Measurements from ENCODE around the gene TNFRSF14. TPM values are rescaled to one million over a fixed set of nuclear protein-coding genes. Genes with fewer than 3 reads are reported as not detected.
"Not testable (repeated sequence)": the region's sequence is repeated elsewhere in the genome, so short reads cannot be mapped to it uniquely, and the experiment has no call there.

The TNFRSF14 gene
- total RNA-seq, 1 experiment from 2014 or later: 1.5 TPM

DNA sequence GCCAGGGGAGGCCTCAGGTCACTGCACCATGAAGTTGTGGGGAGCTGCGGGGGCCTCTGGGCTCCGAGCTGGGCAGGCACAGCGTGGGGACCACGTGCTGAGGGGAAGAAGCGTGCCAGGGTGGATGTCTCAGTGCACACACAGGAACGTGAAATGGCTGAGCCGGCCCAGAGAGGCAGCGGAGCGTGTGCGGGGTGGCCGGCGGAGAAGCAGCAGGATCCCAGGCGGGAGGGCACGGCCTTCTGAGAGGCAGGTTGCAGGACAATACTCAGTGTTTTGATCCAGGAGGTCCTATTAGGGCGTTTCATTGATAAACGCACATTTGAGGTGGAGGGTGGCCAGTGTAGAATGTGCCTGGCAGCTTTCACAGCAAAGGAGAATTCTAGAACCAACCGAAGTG, 12.9 kb downstream of the TNFRSF14 start:
- no peaks in the 10 kb centered on the region for H3K27me3 ChIP-seq (replicated peaks; ENCODE audit: control insufficient read depth, insufficient read depth, low read length)
- no peak overlapping the region for H3K27ac Mint-ChIP-seq (ENCODE audit: unreplicated experiment)
- no peak overlapping the region for H3K4me3 Mint-ChIP-seq (ENCODE audit: unreplicated experiment)
- POLR2A ChIA-PET: no interaction called here
- H3K9me3 ChIP-seq: no peaks in the 10 kb centered on the region
- CTCF ChIA-PET: no interaction called here
- no peak for DNase-seq
- peaks cover 16% of the 10 kb centered on the region for H3K9me3 Mint-ChIP-seq (ENCODE audit: unreplicated experiment)
- H3K4me3 ChIP-seq (ENCODE audit: low read depth, low read length): no peak overlapping the region
- peaks cover 6% of the 10 kb centered on the region for H3K36me3 Mint-ChIP-seq (ENCODE audit: insufficient read depth, unreplicated experiment)
- no peaks in the 10 kb centered on the region for H3K4me1 Mint-ChIP-seq (ENCODE audit: low read depth, unreplicated experiment)
- intact Hi-C loops (cut with micrococcal nuclease; ENCODE audit: unreplicated experiment): no loop called here
- H3K36me3 ChIP-seq (ENCODE audit: control insufficient read depth, insufficient read depth, low read length): no peaks in the 10 kb centered on the region
- no peaks in the 10 kb centered on the region for H3K4me1 ChIP-seq
- TF ChIP-seq, protein P1, sequence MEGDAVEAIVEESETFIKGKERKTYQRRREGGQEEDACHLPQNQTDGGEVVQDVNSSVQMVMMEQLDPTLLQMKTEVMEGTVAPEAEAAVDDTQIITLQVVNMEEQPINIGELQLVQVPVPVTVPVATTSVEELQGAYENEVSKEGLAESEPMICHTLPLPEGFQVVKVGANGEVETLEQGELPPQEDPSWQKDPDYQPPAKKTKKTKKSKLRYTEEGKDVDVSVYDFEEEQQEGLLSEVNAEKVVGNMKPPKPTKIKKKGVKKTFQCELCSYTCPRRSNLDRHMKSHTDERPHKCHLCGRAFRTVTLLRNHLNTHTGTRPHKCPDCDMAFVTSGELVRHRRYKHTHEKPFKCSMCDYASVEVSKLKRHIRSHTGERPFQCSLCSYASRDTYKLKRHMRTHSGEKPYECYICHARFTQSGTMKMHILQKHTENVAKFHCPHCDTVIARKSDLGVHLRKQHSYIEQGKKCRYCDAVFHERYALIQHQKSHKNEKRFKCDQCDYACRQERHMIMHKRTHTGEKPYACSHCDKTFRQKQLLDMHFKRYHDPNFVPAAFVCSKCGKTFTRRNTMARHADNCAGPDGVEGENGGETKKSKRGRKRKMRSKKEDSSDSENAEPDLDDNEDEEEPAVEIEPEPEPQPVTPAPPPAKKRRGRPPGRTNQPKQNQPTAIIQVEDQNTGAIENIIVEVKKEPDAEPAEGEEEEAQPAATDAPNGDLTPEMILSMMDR (IDR thresholded peaks at IDR 0.05; ENCODE audit: insufficient read depth in 1 of 2, low read depth in 1 of 2, low read length in 1 of 2, severe bottlenecking in 1 of 2, unreplicated experiment in 1 of 2): no peak
- no TSS peak for BruUV-seq (replicated peaks)
- no peaks in the 10 kb centered on the region for H3K27me3 Mint-ChIP-seq (ENCODE audit: insufficient read depth, unreplicated experiment)

DNA sequence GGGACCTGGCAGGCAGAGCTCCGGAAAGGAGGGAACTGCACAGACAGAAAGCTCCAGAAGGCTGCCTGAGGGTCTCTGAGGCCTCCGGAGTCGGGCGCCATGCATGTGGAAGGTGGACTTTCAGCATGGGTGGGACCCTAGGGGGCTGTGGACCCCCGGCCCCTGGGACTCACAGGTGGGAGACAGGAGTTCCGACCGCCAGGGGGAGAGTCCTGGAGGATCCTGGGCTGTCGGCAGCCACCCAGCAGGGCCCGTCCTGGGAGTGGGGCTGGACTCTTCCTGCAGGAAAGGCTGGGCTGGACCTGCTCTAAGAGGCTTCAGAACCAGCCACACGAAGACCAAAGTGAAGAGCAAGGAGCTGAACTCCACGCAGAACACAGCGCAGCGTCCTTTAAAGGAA, 13.5 kb downstream of the TNFRSF14 start:
- H3K36me3 Mint-ChIP-seq (ENCODE audit: insufficient read depth, unreplicated experiment); H3K27me3 Mint-ChIP-seq (ENCODE audit: insufficient read depth, unreplicated experiment); intact Hi-C loops (cut with micrococcal nuclease; ENCODE audit: unreplicated experiment); POLR2A ChIA-PET; H3K9me3 ChIP-seq; H3K4me1 Mint-ChIP-seq (ENCODE audit: low read depth, unreplicated experiment); H3K27ac Mint-ChIP-seq (ENCODE audit: unreplicated experiment); H3K4me1 ChIP-seq; DNase-seq; BruUV-seq (replicated peaks); H3K4me3 Mint-ChIP-seq (ENCODE audit: unreplicated experiment); H3K27me3 ChIP-seq (replicated peaks; ENCODE audit: control insufficient read depth, insufficient read depth, low read length); CTCF ChIA-PET; H3K36me3 ChIP-seq (ENCODE audit: control insufficient read depth, insufficient read depth, low read length); H3K4me3 ChIP-seq (ENCODE audit: low read depth, low read length): not testable (repeated sequence)
- peaks cover 16% of the 10 kb centered on the region for H3K9me3 Mint-ChIP-seq (ENCODE audit: unreplicated experiment)

GRCh38 chr1:2570332-2570731, 14.2 kb downstream of the TNFRSF14 start:
- H3K27me3 ChIP-seq (replicated peaks; ENCODE audit: control insufficient read depth, insufficient read depth, low read length): no peaks in the 10 kb centered on the region
- H3K4me3 ChIP-seq (ENCODE audit: low read depth, low read length): no peak overlapping the region
- Mint-ChIP-seq H3K27ac (ENCODE audit: unreplicated experiment) (no peak overlapping the region), H3K36me3 (ENCODE audit: insufficient read depth, unreplicated experiment) (peaks cover 6% of the 10 kb centered on the region), H3K9me3 (ENCODE audit: unreplicated experiment) (peaks cover 16% of the 10 kb centered on the region), H3K27me3 (ENCODE audit: insufficient read depth, unreplicated experiment) (no peaks in the 10 kb centered on the region), H3K4me3 (ENCODE audit: unreplicated experiment) (no peak overlapping the region), H3K4me1 (ENCODE audit: low read depth, unreplicated experiment) (no peaks in the 10 kb centered on the region)
- ChIA-PET CTCF (no interaction called here), POLR2A (no interaction called here)
- TF ChIP-seq, protein P1 (IDR thresholded peaks at IDR 0.05; ENCODE audit: insufficient read depth in 1 of 2, low read depth in 1 of 2, low read length in 1 of 2, severe bottlenecking in 1 of 2, unreplicated experiment in 1 of 2): no peak
- H3K4me1 ChIP-seq: peaks cover 1% of the 10 kb centered on the region; the same call in 1 of the 2 replicates
- BruUV-seq (replicated peaks): no TSS peak
- H3K36me3 ChIP-seq (ENCODE audit: control insufficient read depth, insufficient read depth, low read length): no peaks in the 10 kb centered on the region
- no peaks in the 10 kb centered on the region for H3K9me3 ChIP-seq
- intact Hi-C loops (cut with micrococcal nuclease; ENCODE audit: unreplicated experiment): no loop called here
- no peak for DNase-seq

GRCh38 chr1:2571348-2571747, 15.2 kb downstream of the TNFRSF14 start:
- ChIA-PET CTCF (interaction anchor here (0.7 kb wide), 1 partner anchor 14 kb away, joined by 3 read pairs; no protein-coding TSS in a partner anchor), POLR2A (no interaction called here)
- no peak overlapping the region for H3K4me3 Mint-ChIP-seq (ENCODE audit: unreplicated experiment)
- H3K36me3 ChIP-seq (ENCODE audit: control insufficient read depth, insufficient read depth, low read length): no peaks in the 10 kb centered on the region
- no peaks in the 10 kb centered on the region for H3K9me3 ChIP-seq
- no peaks in the 10 kb centered on the region for H3K27me3 Mint-ChIP-seq (ENCODE audit: insufficient read depth, unreplicated experiment)
- intact Hi-C loops (cut with micrococcal nuclease; ENCODE audit: unreplicated experiment): no loop called here
- peaks cover 16% of the 10 kb centered on the region for H3K9me3 Mint-ChIP-seq (ENCODE audit: unreplicated experiment)
- H3K27ac Mint-ChIP-seq (ENCODE audit: unreplicated experiment): no peak overlapping the region
- H3K4me1 ChIP-seq: peaks cover 11% of the 10 kb centered on the region; the same call in 1 of the 2 replicates
- TF ChIP-seq, protein P1 (IDR thresholded peaks at IDR 0.05; ENCODE audit: insufficient read depth in 1 of 2, low read depth in 1 of 2, low read length in 1 of 2, severe bottlenecking in 1 of 2, unreplicated experiment in 1 of 2): no peak
- peaks cover 6% of the 10 kb centered on the region for H3K36me3 Mint-ChIP-seq (ENCODE audit: insufficient read depth, unreplicated experiment)
- no TSS peak for BruUV-seq (replicated peaks)
- H3K27me3 ChIP-seq (replicated peaks; ENCODE audit: control insufficient read depth, insufficient read depth, low read length): no peaks in the 10 kb centered on the region
- no peak overlapping the region for H3K4me3 ChIP-seq (ENCODE audit: low read depth, low read length)
- DNase-seq: no peak
- no peaks in the 10 kb centered on the region for H3K4me1 Mint-ChIP-seq (ENCODE audit: low read depth, unreplicated experiment)

Data from Caco-2 (cell line).